ENCODE data around the gene MAGED4.
"Not testable (repeated sequence)": the region's sequence is repeated elsewhere in the genome, so short reads cannot be mapped to it uniquely, and the experiment has no call there.

Gene MAGED4

GRCh38 chrX:52184440-52185077, at the start of gene MAGED4:
TSS of gene MAGED4 (plus strand) at chrX:52184888. CDS start at chrX:52185923, 1,035 bp downstream.
- not testable (repeated sequence) for DNase-seq (ENCODE audit: low read depth)

- no peak for DNase-seq (ENCODE audit: low read depth)
These were observed 45.7 kb upstream of the MAGED4 start for GRCh38 chrX:52138830-52139544.

- no peak for DNase-seq (ENCODE audit: low read depth)
These were observed 45.2 kb upstream of the MAGED4 start for GRCh38 chrX:52139545-52139895.

GRCh38 chrX:52140020-52140419, 44.7 kb upstream of the MAGED4 start:
- DNase-seq (ENCODE audit: low read depth): no peak

- DNase-seq (ENCODE audit: low read depth): not testable (repeated sequence)
These were observed 34.0 kb upstream of the MAGED4 start for GRCh38 chrX:52150667-52151066.

GRCh38 chrX:52160140-52160539, 24.5 kb upstream of the MAGED4 start:
- DNase-seq (ENCODE audit: low read depth): not testable (repeated sequence)

GRCh38 chrX:52166840-52167239, 17.8 kb upstream of the MAGED4 start:
- DNase-seq (ENCODE audit: low read depth): no peak

- not testable (repeated sequence) for DNase-seq (ENCODE audit: low read depth)
These were observed 13.6 kb upstream of the MAGED4 start for GRCh38 chrX:52171055-52171454.

GRCh38 chrX:52185078-52185453, 378 bp downstream of the MAGED4 start:
- DNase-seq (ENCODE audit: low read depth): not testable (repeated sequence)

GRCh38 chrX:52211405-52211804, 26.7 kb downstream of the MAGED4 start:
- DNase-seq (ENCODE audit: low read depth): not testable (repeated sequence)

- DNase-seq (ENCODE audit: low read depth): no peak
These were observed 28.6 kb downstream of the MAGED4 start for GRCh38 chrX:52213276-52213675.

- no peak for DNase-seq (ENCODE audit: low read depth)
These were observed 31.9 kb downstream of the MAGED4 start for GRCh38 chrX:52216541-52216940.

- no peak for DNase-seq (ENCODE audit: low read depth)
These were observed 32.9 kb downstream of the MAGED4 start for GRCh38 chrX:52217494-52218160.

- DNase-seq (ENCODE audit: low read depth): no peak
These were observed 36.2 kb downstream of the MAGED4 start for GRCh38 chrX:52220936-52221335.

Data from EH (cell line).